Mucosa of descending colon (tissue), 3 donors: Measurements from ENCODE around the gene LIAS. TPM values are rescaled to one million over a fixed set of nuclear protein-coding genes. Genes with fewer than 3 reads are reported as not detected.
"Not testable (repeated sequence)": the region's sequence is repeated elsewhere in the genome, so short reads cannot be mapped to it uniquely, and the experiment has no call there.

Experiments used
- ATAC-seq: fragments of 200-7000 bp; cut with Tn5 transposase; one replicate; pipeline ENCODE4 v1.9.1; 2020; ENCODE audit warnings: mild to moderate bottlenecking, moderate library complexity
- DNase-seq, 3 donors: peaks; one replicate each; pipeline ENCODE4 v3.0.0-alpha.2; 2020
- H3K36me3 ChIP-seq: fragments of 200-600 bp; one replicate; pipeline ENCODE4 v1.8.0; 2021; ENCODE audit warnings: low read depth, mild to moderate bottlenecking
- H3K4me1 ChIP-seq: fragments of 200-600 bp; one replicate; pipeline ENCODE4 v1.8.0; 2021; ENCODE audit warnings: low read depth, mild to moderate bottlenecking
- H3K4me3 ChIP-seq: fragments of 200-600 bp; one replicate; pipeline ENCODE4 v1.8.0; 2021; ENCODE audit warnings: mild to moderate bottlenecking
- H3K9me3 ChIP-seq: fragments of 200-600 bp; one replicate; pipeline ENCODE4 v1.8.0; 2021; ENCODE audit warnings: mild to moderate bottlenecking
- CTCF ChIP-seq: fragments of 200-600 bp; IDR thresholded peaks from one replicate; pipeline ENCODE4 v1.8.0; 2022; ENCODE audit warnings: antibody characterized with exemption, mild to moderate bottlenecking
- intact Hi-C, 2 donors: fragments of 100-400 bp; cut with DNase I in 1 of 2; cut with micrococcal nuclease in 1 of 2; formaldehyde crosslinking; loops; one replicate each; pipeline versions ENCODE4 v1.11.0 to v1.11.1; 2022; cut with DNase I, micrococcal nuclease
- long read RNA-seq, 2 donors: library from polyadenylated mRNA; unstranded; transcript quantifications; one replicate each; pipeline ENCODE4 v2.0.0, GENCODE V29; 2019 to 2021
- total RNA-seq, 3 donors: library from RNA; stranded (reverse); fragmentation: NEBNext Ultra II Directional in 2 of 3; extraction: Animal tissue kit (Norgen Biotek cat#: 25700) in 2 of 3; gene quantifications; one replicate each; pipeline versions ENCODE4 v1.2.1 to v1.2.4, GENCODE V29; 2021 to 2023
- donor health status: DM: no; HTN: no; CAD: no; lungs with moderate emphysema.
- donor health status: DM: no; HTN: no; CAD: no.
- donor health status: DM: no; HTN: yes; CAD: no.

The LIAS gene
- total RNA-seq, result 10 to 100 TPM; 16.5 to 30.1 (median 22.4) TPM
- long read RNA-seq, donor 1, full-length matches to known transcripts, result 11 of 13 reads
- long read RNA-seq, donor 1, partial matches to known transcripts, result 0 of 13 reads
- long read RNA-seq, donor 1, other reads (novel, unspliced or antisense), result 2 of 13 reads
- long read RNA-seq, donor 2, full-length matches to known transcripts, result 5 of 6 reads
- long read RNA-seq, donor 2, partial matches to known transcripts, result 0 of 6 reads
- long read RNA-seq, donor 2, other reads (novel, unspliced or antisense), result 1 of 6 reads

- peak; percentile 96 to 98 (median 97) for DNase-seq
- H3K36me3 ChIP-seq, result peaks cover 8% of the 10 kb centered on the region
- peak; percentile 95 for ATAC-seq
- peak; percentile 5 for TF ChIP-seq CTCF
- H3K4me1 ChIP-seq, result peaks cover 25% of the 10 kb centered on the region
- intact Hi-C loops, result no loop called here
- no peaks in the 10 kb centered on the region for H3K9me3 ChIP-seq
- peak within 1 kb of the TSS; percentile 90 for H3K4me3 ChIP-seq
These were observed at the start of gene LIAS, which contains the start of gene RPL9 for GRCh38 chr4:39458505-39459300. LIAS (plus strand) TSS chr4:39459056; CDS start chr4:39459118, 62 bp downstream. RPL9 (minus strand) TSS chr4:39458922; CDS start chr4:39458439, 483 bp downstream.

- ATAC-seq (no peak), DNase-seq (no peak)
- H3K36me3 ChIP-seq, result no peaks in the 10 kb centered on the region
- H3K4me3 ChIP-seq, result no peak overlapping the region
- intact Hi-C loops, result no loop called here
- no peak for TF ChIP-seq CTCF
- H3K9me3 ChIP-seq, result no peaks in the 10 kb centered on the region
- no peaks in the 10 kb centered on the region for H3K4me1 ChIP-seq
These were observed 48.4 kb upstream of the LIAS start for GRCh38 chr4:39410415-39410814.

- H3K4me3 ChIP-seq, H3K36me3 ChIP-seq, intact Hi-C loops, ATAC-seq, DNase-seq, H3K4me1 ChIP-seq, H3K9me3 ChIP-seq: not testable (repeated sequence)
These were observed 47.3 kb upstream of the LIAS start for GRCh38 chr4:39411561-39411960.

GRCh38 chr4:39415678-39416283, 43.1 kb upstream of the LIAS start:
- TF ChIP-seq CTCF, result no peak
- intact Hi-C loops, result no loop called here
- ATAC-seq, result no peak

GRCh38 chr4:39422247-39422646, 36.6 kb upstream of the LIAS start:
- Histone ChIP-seq H3K4me3 (no peak overlapping the region), H3K36me3 (no peaks in the 10 kb centered on the region), H3K4me1 (no peaks in the 10 kb centered on the region), H3K9me3 (no peaks in the 10 kb centered on the region)
- DNase-seq (no peak), ATAC-seq (no peak)
- intact Hi-C loops, result no loop called here
- no peak for TF ChIP-seq CTCF

More at GRCh38 chr4:39415678-39416283, 43.1 kb upstream of the LIAS start:
- DNase-seq, result no peak
- H3K36me3 ChIP-seq, result no peaks in the 10 kb centered on the region
- H3K4me1 ChIP-seq, result no peaks in the 10 kb centered on the region
- H3K4me3 ChIP-seq, result no peak overlapping the region
- no peaks in the 10 kb centered on the region for H3K9me3 ChIP-seq

GRCh38 chr4:39425297-39425696, 33.6 kb upstream of the LIAS start:
- DNase-seq, H3K9me3 ChIP-seq, H3K4me1 ChIP-seq, ATAC-seq, intact Hi-C loops, H3K36me3 ChIP-seq, H3K4me3 ChIP-seq: not testable (repeated sequence)
